ENCODE measurements around the gene CFAP74. TPM values are rescaled to one million over a fixed set of nuclear protein-coding genes. Genes with fewer than 3 reads are reported as not detected.

CFAP74 gene
- total RNA-seq, 1 experiment from 2014 or later = not detected

GRCh38 chr1:2000850-2001249 is 2.7 kb downstream of the CFAP74 start:
- Histone ChIP-seq H3K4me1 (ENCODE audit: insufficient read depth, low read length, poor library complexity, severe bottlenecking) (no peaks in the 10 kb centered on the region), H3K36me3 (ENCODE audit: insufficient read depth, low read length, poor library complexity, severe bottlenecking) (no peaks in the 10 kb centered on the region), H3K27me3 (replicated peaks; ENCODE audit: insufficient read depth, low read depth, low read length, poor library complexity) (peaks cover 25% of the 10 kb centered on the region), H3K27ac (ENCODE audit: low read depth, low read length, poor library complexity, severe bottlenecking) (no peak overlapping the region), H3K4me3 (ENCODE audit: low read depth, low read length, poor library complexity, severe bottlenecking) (no peak overlapping the region), H3K9me3 (ENCODE audit: low read depth, low read length, poor library complexity, severe bottlenecking) (no peaks in the 10 kb centered on the region)
- CTCF ChIA-PET = no interaction called here
- no peak for DNase-seq (ENCODE audit: low spot score)
- POLR2A ChIA-PET (ENCODE audit: low non-redundant PET) = no interaction called here
- no TSS peak for BruUV-seq (replicated peaks)
- intact Hi-C loops (cut with micrococcal nuclease; ENCODE audit: unreplicated experiment) = no loop called here
- no peak for TF ChIP-seq EZH2 (IDR thresholded peaks at IDR 0.05; ENCODE audit: borderline replicate concordance, low read depth, low read length, poor library complexity, severe bottlenecking)
- TF ChIP-seq CTCF (conservative IDR thresholded peaks at IDR 0.05; ENCODE audit: low read depth, low read length) = no peak

- Histone ChIP-seq H3K27ac (ENCODE audit: low read depth, low read length, poor library complexity, severe bottlenecking) (no peak overlapping the region), H3K4me3 (ENCODE audit: low read depth, low read length, poor library complexity, severe bottlenecking) (no peak overlapping the region), H3K4me1 (ENCODE audit: insufficient read depth, low read length, poor library complexity, severe bottlenecking) (no peaks in the 10 kb centered on the region), H3K27me3 (replicated peaks; ENCODE audit: insufficient read depth, low read depth, low read length, poor library complexity) (peaks cover 23% of the 10 kb centered on the region), H3K36me3 (ENCODE audit: insufficient read depth, low read length, poor library complexity, severe bottlenecking) (no peaks in the 10 kb centered on the region), H3K9me3 (ENCODE audit: low read depth, low read length, poor library complexity, severe bottlenecking) (no peaks in the 10 kb centered on the region)
- ChIA-PET POLR2A (ENCODE audit: low non-redundant PET) (no interaction called here), CTCF (no interaction called here)
- intact Hi-C loops (cut with micrococcal nuclease; ENCODE audit: unreplicated experiment) = no loop called here
- TF ChIP-seq CTCF (conservative IDR thresholded peaks at IDR 0.05; ENCODE audit: low read depth, low read length) (no peak), EZH2 (IDR thresholded peaks at IDR 0.05; ENCODE audit: borderline replicate concordance, low read depth, low read length, poor library complexity, severe bottlenecking) (no peak)
- BruUV-seq (replicated peaks) = no TSS peak
- DNase-seq (ENCODE audit: low spot score) = no peak
These were observed 3.2 kb downstream of the CFAP74 start for GRCh38 chr1:2000432-2000831.

GRCh38 chr1:1997576-1997975 is 6.0 kb downstream of the CFAP74 start:
- CTCF ChIA-PET = no interaction called here
- H3K4me3 ChIP-seq (ENCODE audit: low read depth, low read length, poor library complexity, severe bottlenecking) = no peak overlapping the region
- H3K9me3 ChIP-seq (ENCODE audit: low read depth, low read length, poor library complexity, severe bottlenecking) = no peaks in the 10 kb centered on the region
- TF ChIP-seq CTCF (conservative IDR thresholded peaks at IDR 0.05; ENCODE audit: low read depth, low read length) (no peak), EZH2 (IDR thresholded peaks at IDR 0.05; ENCODE audit: borderline replicate concordance, low read depth, low read length, poor library complexity, severe bottlenecking) (no peak)
- H3K27ac ChIP-seq (ENCODE audit: low read depth, low read length, poor library complexity, severe bottlenecking) = no peak overlapping the region
- H3K27me3 ChIP-seq (replicated peaks; ENCODE audit: insufficient read depth, low read depth, low read length, poor library complexity) = no peaks in the 10 kb centered on the region
- intact Hi-C loops (cut with micrococcal nuclease; ENCODE audit: unreplicated experiment) = no loop called here
- no peaks in the 10 kb centered on the region for H3K4me1 ChIP-seq (ENCODE audit: insufficient read depth, low read length, poor library complexity, severe bottlenecking)
- H3K36me3 ChIP-seq (ENCODE audit: insufficient read depth, low read length, poor library complexity, severe bottlenecking) = no peaks in the 10 kb centered on the region
- POLR2A ChIA-PET (ENCODE audit: low non-redundant PET) = no interaction called here
- no peak for DNase-seq (ENCODE audit: low spot score)
- BruUV-seq (replicated peaks) = no TSS peak
